Mucosa of descending colon (tissue), 3 donors: ENCODE results near the gene ERC2. TPM values are rescaled to one million over a fixed set of nuclear protein-coding genes. Genes with fewer than 3 reads are reported as not detected.

Source experiments
- ATAC-seq: fragments of 200-7000 bp; cut with Tn5 transposase; one replicate; pipeline ENCODE4 v1.9.1; 2020; ENCODE audit warnings: mild to moderate bottlenecking, moderate library complexity
- DNase-seq, 3 donors: peaks; one replicate each; pipeline ENCODE4 v3.0.0-alpha.2; 2020
- H3K36me3 ChIP-seq: fragments of 200-600 bp; one replicate; pipeline ENCODE4 v1.8.0; 2021; ENCODE audit warnings: low read depth, mild to moderate bottlenecking
- H3K4me1 ChIP-seq: fragments of 200-600 bp; one replicate; pipeline ENCODE4 v1.8.0; 2021; ENCODE audit warnings: low read depth, mild to moderate bottlenecking
- H3K4me3 ChIP-seq: fragments of 200-600 bp; one replicate; pipeline ENCODE4 v1.8.0; 2021; ENCODE audit warnings: mild to moderate bottlenecking
- H3K9me3 ChIP-seq: fragments of 200-600 bp; one replicate; pipeline ENCODE4 v1.8.0; 2021; ENCODE audit warnings: mild to moderate bottlenecking
- CTCF ChIP-seq: fragments of 200-600 bp; IDR thresholded peaks from one replicate; pipeline ENCODE4 v1.8.0; 2022; ENCODE audit warnings: antibody characterized with exemption, mild to moderate bottlenecking
- intact Hi-C, 2 donors: fragments of 100-400 bp; cut with DNase I in 1 of 2; cut with micrococcal nuclease in 1 of 2; formaldehyde crosslinking; loops; one replicate each; pipeline versions ENCODE4 v1.11.0 to v1.11.1; 2022; cut with DNase I, micrococcal nuclease
- total RNA-seq, 3 donors: library from RNA; stranded (reverse); fragmentation: NEBNext Ultra II Directional in 2 of 3; extraction: Animal tissue kit (Norgen Biotek cat#: 25700) in 2 of 3; gene quantifications; one replicate each; pipeline versions ENCODE4 v1.2.1 to v1.2.4, GENCODE V29; 2021 to 2023
- donor health status: DM: no; HTN: no; CAD: no; lungs with moderate emphysema.
- donor health status: DM: no; HTN: no; CAD: no.
- donor health status: DM: no; HTN: yes; CAD: no.

Gene ERC2
- total RNA-seq, 3 donors from 2014 or later, result 0.06 to 1.8 (median 0.43) TPM

- Histone ChIP-seq H3K9me3 (no peaks in the 10 kb centered on the region), H3K36me3 (no peaks in the 10 kb centered on the region), H3K4me1 (no peaks in the 10 kb centered on the region), H3K4me3 (no peak overlapping the region)
- ATAC-seq (no peak), DNase-seq (no peak)
- no peak for TF ChIP-seq CTCF
- intact Hi-C loops, result no loop called here
Observed at GRCh38 chr3:56005196-56005805, 463.0 kb downstream of the ERC2 start.

GRCh38 chr3:56003129-56003528, 465.1 kb downstream of the ERC2 start:
- ATAC-seq (no peak), DNase-seq (no peak)
- H3K9me3 ChIP-seq, result no peaks in the 10 kb centered on the region
- no peak for TF ChIP-seq CTCF
- no peak overlapping the region for H3K4me3 ChIP-seq
- H3K4me1 ChIP-seq, result no peaks in the 10 kb centered on the region
- intact Hi-C loops, result no loop called here
- no peaks in the 10 kb centered on the region for H3K36me3 ChIP-seq

- DNase-seq (no peak), ATAC-seq (no peak)
- Histone ChIP-seq H3K36me3 (no peaks in the 10 kb centered on the region), H3K4me3 (no peak overlapping the region), H3K4me1 (no peaks in the 10 kb centered on the region), H3K9me3 (no peaks in the 10 kb centered on the region)
- intact Hi-C loops, result no loop called here
- TF ChIP-seq CTCF, result no peak
Observed at GRCh38 chr3:56001991-56002390, 466.3 kb downstream of the ERC2 start.

- no peaks in the 10 kb centered on the region for H3K4me1 ChIP-seq
- no peaks in the 10 kb centered on the region for H3K36me3 ChIP-seq
- DNase-seq (no peak), ATAC-seq (no peak)
- TF ChIP-seq CTCF, result no peak
- H3K9me3 ChIP-seq, result no peaks in the 10 kb centered on the region
- H3K4me3 ChIP-seq, result no peak overlapping the region
- intact Hi-C loops, result no loop called here
Observed at GRCh38 chr3:56001537-56001936, 466.7 kb downstream of the ERC2 start.

GRCh38 chr3:55989366-55989765, 478.9 kb downstream of the ERC2 start:
- no peak for TF ChIP-seq CTCF
- no peak for ATAC-seq
- no peak for DNase-seq
- intact Hi-C loops, result no loop called here
- no peaks in the 10 kb centered on the region for H3K36me3 ChIP-seq
- H3K9me3 ChIP-seq, result no peaks in the 10 kb centered on the region
- no peak overlapping the region for H3K4me3 ChIP-seq
- no peaks in the 10 kb centered on the region for H3K4me1 ChIP-seq

- ATAC-seq, result no peak
- H3K36me3 ChIP-seq, result no peaks in the 10 kb centered on the region
- H3K9me3 ChIP-seq, result no peaks in the 10 kb centered on the region
- H3K4me1 ChIP-seq, result no peaks in the 10 kb centered on the region
- TF ChIP-seq CTCF, result no peak
- no peak for DNase-seq
- intact Hi-C loops, result no loop called here
- no peak overlapping the region for H3K4me3 ChIP-seq
Observed at GRCh38 chr3:55988905-55989304, 479.4 kb downstream of the ERC2 start.
